HepG2 (cell line): ENCODE data around the gene NBEAL2. TPM values are rescaled to one million over a fixed set of nuclear protein-coding genes. Genes with fewer than 3 reads are reported as not detected.

Experiments
- ATAC-seq: fragments of 200-7000 bp; cut with Tn5 transposase; 3 replicates; pipeline ENCODE4 v1.9.1; 2020; ENCODE audit warnings: mild to moderate bottlenecking, moderate library complexity
- BruUV-seq: library from RNA; stranded (reverse); fragments of 400-500 nt; replicated peaks from 2 replicates; lab custom pipeline; 2021; lab: Mats Ljungman, UMichigan
- CTCF ChIA-PET: fragments of 300-600 bp; formaldehyde crosslinking; extraction: SDS; loops from one replicate; lab custom pipeline; 2021; ENCODE audit warnings: low total read pairs, inconsistent platforms, low intra/inter-chr PET ratio; lab: Yijun Ruan, JAX
- POLR2A ChIA-PET: fragments of 350-600 bp; sonication (Branson Sonifier 250); formaldehyde crosslinking; loops from one replicate; lab custom pipeline; 2020; ENCODE audit warnings: antibody characterized with exemption, inconsistent platforms; lab: Yijun Ruan, JAX
- DNase-seq: peaks from one replicate; pipeline ENCODE4 v3.0.0-alpha.2; 2015; ENCODE audit warnings: low spot score
- FAIRE-seq: peaks from 3 replicates; lab custom pipeline; 2011; peaks lifted over from hg19 to GRCh38; lab: Jason Lieb, UNC
- H2AFZ ChIP-seq: one replicate; pipeline ENCODE4 v1.6.1; 2011; ENCODE audit warnings: low read length, inconsistent platforms
- H3K27ac ChIP-seq: fragments of 300-600 bp; 3 replicates; pipeline ENCODE4 v1.8.0; 2011; ENCODE audit warnings: mixed run types, mild to moderate bottlenecking, mixed read lengths, low read length, inconsistent platforms; ENCODE audit not compliant: insufficient read depth; ENCODE audit errors: extremely low read length
- H3K27me3 ChIP-seq, 2 experiments: fragments of 200-600 bp in 1 of 2; 2 replicates in 1 of 2; 3 replicates in 1 of 2; pipeline versions ENCODE4 v1.6.0 to v1.8.0; 2011; ENCODE audit warnings: low read length in 2 of 2, mild to moderate bottlenecking in 2 of 2, moderate library complexity in 2 of 2, inconsistent platforms in 1 of 2; ENCODE audit not compliant: insufficient read depth in 2 of 2, control insufficient read depth in 1 of 2
- H3K36me3 ChIP-seq, 2 experiments: fragments of 200-600 bp in 1 of 2; replicated peaks in 1 of 2; 2 replicates in 1 of 2; 3 replicates in 1 of 2; pipeline versions ENCODE4 v1.5.1 to v1.8.0; 2011; ENCODE audit warnings: low read length in 2 of 2, inconsistent platforms in 1 of 2; ENCODE audit not compliant: insufficient read depth in 2 of 2, control insufficient read depth in 1 of 2
- H3K4me1 ChIP-seq: 2 replicates; pipeline ENCODE4 v1.5.1; 2012; ENCODE audit warnings: low read length, inconsistent platforms; ENCODE audit not compliant: insufficient read depth
- H3K4me2 ChIP-seq: 2 replicates; pipeline ENCODE4 v1.6.0; 2011; ENCODE audit warnings: low read depth, low read length, inconsistent platforms
- H3K4me3 ChIP-seq, 3 experiments: fragments of 200-600 bp in 1 of 3; sonication (generic), shearing (Covaris generic) in 1 of 3; replicated peaks in 1 of 3; 2 replicates each; pipeline ENCODE4 v1.5.1; 2011 to 2016; ENCODE audit warnings: low read length in 3 of 3, inconsistent platforms in 2 of 3, low read depth in 2 of 3, mild to moderate bottlenecking in 2 of 3, control low read depth in 1 of 3, mixed read lengths in 1 of 3; ENCODE audit not compliant: insufficient read depth in 1 of 3
- H3K79me2 ChIP-seq: one replicate; pipeline ENCODE4 v1.6.1; 2011; ENCODE audit warnings: low read length, inconsistent platforms; ENCODE audit not compliant: insufficient read depth
- H3K9ac ChIP-seq: 2 replicates; pipeline ENCODE4 v1.6.0; 2011; ENCODE audit warnings: mild to moderate bottlenecking, low read depth, low read length, inconsistent platforms; ENCODE audit not compliant: insufficient read depth
- H3K9me3 ChIP-seq: 2 replicates; pipeline ENCODE4 v1.5.1; 2012; ENCODE audit warnings: mild to moderate bottlenecking, low read length
- H4K20me1 ChIP-seq: 2 replicates; pipeline ENCODE4 v1.6.0; 2011; ENCODE audit warnings: inconsistent platforms, mild to moderate bottlenecking, low read length, moderate library complexity; ENCODE audit not compliant: insufficient read depth
- ETV5 ChIP-seq: IDR thresholded peaks from 2 replicates; pipeline ENCODE4 v1.6.1; 2018; ENCODE audit warnings: missing biosample characterization, missing genetic modification reagents, inconsistent platforms, borderline replicate concordance
- FLYWCH1 ChIP-seq: sonication (generic); formaldehyde crosslinking; IDR thresholded peaks from 2 replicates; pipeline ENCODE4 v1.8.1; 2023; ENCODE audit warnings: mild to moderate bottlenecking, missing genetic modification reagents
- GATAD1 ChIP-seq: IDR thresholded peaks from 2 replicates; pipeline ENCODE4 v1.6.1; 2016; ENCODE audit warnings: missing genetic modification reagents, missing compliant biosample characterization
- NFKBIZ ChIP-seq: IDR thresholded peaks from 2 replicates; pipeline ENCODE4 v1.6.1; 2018; ENCODE audit warnings: missing genetic modification reagents, missing compliant biosample characterization
- RXRA ChIP-seq: sonication (generic); formaldehyde crosslinking; IDR thresholded peaks from 2 replicates; pipeline ENCODE4 v1.5.1; 2020; ENCODE audit warnings: missing genetic modification reagents
- TBX2 ChIP-seq: sonication (generic); formaldehyde crosslinking; IDR thresholded peaks from 2 replicates; pipeline ENCODE4 v1.5.0; 2020; ENCODE audit warnings: missing genetic modification reagents, mild to moderate bottlenecking, borderline replicate concordance
- ZNF296 ChIP-seq: sonication (generic); formaldehyde crosslinking; conservative IDR thresholded peaks from 2 replicates; pipeline ENCODE4 v1.5.0; 2020; ENCODE audit warnings: mild to moderate bottlenecking, missing genetic modification reagents
- ZNF382 ChIP-seq: sonication (generic); formaldehyde crosslinking; IDR thresholded peaks from 2 replicates; pipeline ENCODE4 v1.5.0; 2020; ENCODE audit warnings: missing genetic modification reagents, mild to moderate bottlenecking, borderline replicate concordance
- ZNF547 ChIP-seq: sonication (generic); formaldehyde crosslinking; IDR thresholded peaks from 2 replicates; pipeline ENCODE4 v1.5.1; 2020; ENCODE audit warnings: mild to moderate bottlenecking, missing genetic modification reagents
- ZNF766 ChIP-seq: sonication (generic); formaldehyde crosslinking; IDR thresholded peaks from 2 replicates; pipeline ENCODE4 v1.5.0; 2020; ENCODE audit warnings: missing genetic modification reagents, borderline replicate concordance
- WGBS: methylation state at CpG from one replicate; pipeline ENCODE4 v1.1.6; 2017; ENCODE audit warnings: low lambda C conversion rate; 5-methylcytosine and 5-hydroxymethylcytosine counted together
- in situ Hi-C: cut with HindIII; loops from 2 replicates; pipeline ENCODE4 v1.10.0; 2017; ENCODE audit warnings: low pct_unique_long_range_greater_than_20kb; ENCODE audit not compliant: extremely low pct_ligation_motif_present
- intact Hi-C: fragments of 100-400 bp; cut with micrococcal nuclease; formaldehyde crosslinking; loops from one replicate; pipeline ENCODE4 v1.10.0; 2022; ENCODE audit not compliant: unreplicated experiment
- polyA plus RNA-seq, 8 experiments: library from polyadenylated mRNA; depleted of rRNA in 3 of 8; stranded (reverse) in 7 of 8; unstranded in 1 of 8; fragments of >200 nt; fragmentation: Illumina TruSeq in 4 of 8; extraction: Trizol in 4 of 8; gene quantifications; 2 replicates each; pipeline versions ENCODE4 v1.2.1 to v1.2.3, GENCODE V29; 2011 to 2016; ENCODE audit warnings: low read depth in 4 of 8, missing spikeins in 1 of 8, mixed read lengths in 1 of 8; ENCODE audit not compliant: insufficient read depth in 1 of 8
- total RNA-seq, 5 experiments: library from RNA; depleted of rRNA; stranded (reverse); fragments of >200 nt; fragmentation: Illumina TruSeq; extraction: Trizol; gene quantifications; 2 replicates each; pipeline ENCODE4 v1.2.3, GENCODE V29; 2016; ENCODE audit warnings: low read depth in 1 of 5
- TF ChIP-seq, protein P1 (sequence below): IDR thresholded peaks from 2 replicates; pipeline ENCODE4 v1.6.1; 2016; ENCODE audit warnings: missing genetic modification reagents, missing compliant biosample characterization
- TF ChIP-seq, protein P2 (sequence below): sonication (generic); formaldehyde crosslinking; conservative IDR thresholded peaks from 2 replicates; pipeline ENCODE4 v1.4.0; 2020; ENCODE audit warnings: missing genetic modification reagents
- TF ChIP-seq, protein P3 (sequence below): sonication (generic); formaldehyde crosslinking; conservative IDR thresholded peaks from 2 replicates; pipeline ENCODE4 v1.4.0; 2020; ENCODE audit warnings: missing genetic modification reagents
- TF ChIP-seq, protein P4 (sequence below): sonication (generic); formaldehyde crosslinking; IDR thresholded peaks from 2 replicates; pipeline ENCODE4 v1.5.1; 2020; ENCODE audit warnings: missing genetic modification reagents, mild to moderate bottlenecking, borderline replicate concordance
- TF ChIP-seq, protein P5 (sequence below): sonication (generic); formaldehyde crosslinking; IDR thresholded peaks from 2 replicates; pipeline ENCODE4 v1.5.0; 2020; ENCODE audit warnings: missing genetic modification reagents

Gene NBEAL2
- total and polyA plus RNA-seq, 2 of the 13 experiments (the other 11 are each of a cell fraction or from before 2014, with no cell fraction given), result 9.7 to 12.4 TPM

DNA sequence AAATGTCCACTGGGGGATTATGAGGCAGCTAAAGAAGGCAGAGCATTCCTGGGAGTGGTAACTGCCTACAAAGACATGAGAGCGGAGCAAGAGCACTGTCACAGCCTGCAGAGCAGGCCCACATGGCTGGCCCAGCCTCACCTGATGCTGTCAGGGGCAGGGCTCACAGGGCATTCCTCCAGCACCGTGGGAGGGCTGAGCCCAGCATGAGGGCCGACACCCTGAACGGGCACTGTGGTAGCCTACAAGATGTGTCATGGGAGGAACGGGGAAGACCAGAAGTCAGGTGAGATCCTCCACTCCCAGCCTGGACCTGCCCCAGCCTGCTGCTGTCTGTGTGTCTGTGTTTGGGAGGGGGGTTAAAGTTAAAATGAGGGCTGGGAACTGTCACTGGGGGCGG is 33.0 kb upstream of the NBEAL2 start:
- no peak for ATAC-seq

More for the DNA sequence above, 33.0 kb upstream of the NBEAL2 start:
- POLR2A ChIA-PET, result interaction anchor here (3.0 kb wide), 2 partner anchors 10 to 29 kb away, joined by 14 to 34 read pairs; partner anchors contain the start of gene CCDC12
- H2AFZ ChIP-seq, result no peak overlapping the region
- no TSS peak for BruUV-seq
- DNase-seq, result no peak
- H3K79me2 ChIP-seq, result peaks cover 84% of the 10 kb centered on the region
- 92% methylated on average over 6 of the region's 6 CpGs for WGBS
- peaks cover 99% of the 10 kb centered on the region for H3K4me1 ChIP-seq
- peaks cover 2 to 16% of the 10 kb centered on the region in 2 experiments; a peak in 3 of 5 replicates for H3K36me3 ChIP-seq
- FAIRE-seq, result no peak
- intact Hi-C loops, result no loop called here
- no peak overlapping the region for H3K4me3 ChIP-seq
- H3K9me3 ChIP-seq, result no peaks in the 10 kb centered on the region
- CTCF ChIA-PET, result interaction anchor here (0.9 kb wide), 1 partner anchor 23 kb away, joined by 3 read pairs; no protein-coding TSS in a partner anchor
- in situ Hi-C loops, result no loop called here
- no peak overlapping the region for H3K4me2 ChIP-seq
- peaks cover 50% of the 10 kb centered on the region for H4K20me1 ChIP-seq
- H3K27ac ChIP-seq, result no peak overlapping the region
- no peaks in the 10 kb centered on the region for H3K27me3 ChIP-seq
- TF ChIP-seq, protein P1, sequence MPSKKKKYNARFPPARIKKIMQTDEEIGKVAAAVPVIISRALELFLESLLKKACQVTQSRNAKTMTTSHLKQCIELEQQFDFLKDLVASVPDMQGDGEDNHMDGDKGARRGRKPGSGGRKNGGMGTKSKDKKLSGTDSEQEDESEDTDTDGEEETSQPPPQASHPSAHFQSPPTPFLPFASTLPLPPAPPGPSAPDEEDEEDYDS (CRISPR knock-in tag), result no peak
- TF ChIP-seq TBX2 (CRISPR knock-in tag) (no peak), ZNF766 (no peak), NFKBIZ (CRISPR knock-in tag) (no peak), ZNF296 (CRISPR knock-in tag) (no peak), ETV5 (CRISPR knock-in tag) (no peak), RXRA (no peak), FLYWCH1 (no peak), ZNF547 (CRISPR knock-in tag) (no peak), GATAD1 (CRISPR knock-in tag) (no peak), ZNF382 (CRISPR knock-in tag) (no peak)
- TF ChIP-seq, protein P2, sequence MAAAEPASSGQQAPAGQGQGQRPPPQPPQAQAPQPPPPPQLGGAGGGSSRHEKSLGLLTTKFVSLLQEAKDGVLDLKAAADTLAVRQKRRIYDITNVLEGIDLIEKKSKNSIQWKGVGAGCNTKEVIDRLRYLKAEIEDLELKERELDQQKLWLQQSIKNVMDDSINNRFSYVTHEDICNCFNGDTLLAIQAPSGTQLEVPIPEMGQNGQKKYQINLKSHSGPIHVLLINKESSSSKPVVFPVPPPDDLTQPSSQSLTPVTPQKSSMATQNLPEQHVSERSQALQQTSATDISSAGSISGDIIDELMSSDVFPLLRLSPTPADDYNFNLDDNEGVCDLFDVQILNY (CRISPR knock-in tag), result no peak
- TF ChIP-seq, protein P3, sequence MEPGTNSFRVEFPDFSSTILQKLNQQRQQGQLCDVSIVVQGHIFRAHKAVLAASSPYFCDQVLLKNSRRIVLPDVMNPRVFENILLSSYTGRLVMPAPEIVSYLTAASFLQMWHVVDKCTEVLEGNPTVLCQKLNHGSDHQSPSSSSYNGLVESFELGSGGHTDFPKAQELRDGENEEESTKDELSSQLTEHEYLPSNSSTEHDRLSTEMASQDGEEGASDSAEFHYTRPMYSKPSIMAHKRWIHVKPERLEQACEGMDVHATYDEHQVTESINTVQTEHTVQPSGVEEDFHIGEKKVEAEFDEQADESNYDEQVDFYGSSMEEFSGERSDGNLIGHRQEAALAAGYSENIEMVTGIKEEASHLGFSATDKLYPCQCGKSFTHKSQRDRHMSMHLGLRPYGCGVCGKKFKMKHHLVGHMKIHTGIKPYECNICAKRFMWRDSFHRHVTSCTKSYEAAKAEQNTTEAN (CRISPR knock-in tag), result no peak
- TF ChIP-seq, protein P4, sequence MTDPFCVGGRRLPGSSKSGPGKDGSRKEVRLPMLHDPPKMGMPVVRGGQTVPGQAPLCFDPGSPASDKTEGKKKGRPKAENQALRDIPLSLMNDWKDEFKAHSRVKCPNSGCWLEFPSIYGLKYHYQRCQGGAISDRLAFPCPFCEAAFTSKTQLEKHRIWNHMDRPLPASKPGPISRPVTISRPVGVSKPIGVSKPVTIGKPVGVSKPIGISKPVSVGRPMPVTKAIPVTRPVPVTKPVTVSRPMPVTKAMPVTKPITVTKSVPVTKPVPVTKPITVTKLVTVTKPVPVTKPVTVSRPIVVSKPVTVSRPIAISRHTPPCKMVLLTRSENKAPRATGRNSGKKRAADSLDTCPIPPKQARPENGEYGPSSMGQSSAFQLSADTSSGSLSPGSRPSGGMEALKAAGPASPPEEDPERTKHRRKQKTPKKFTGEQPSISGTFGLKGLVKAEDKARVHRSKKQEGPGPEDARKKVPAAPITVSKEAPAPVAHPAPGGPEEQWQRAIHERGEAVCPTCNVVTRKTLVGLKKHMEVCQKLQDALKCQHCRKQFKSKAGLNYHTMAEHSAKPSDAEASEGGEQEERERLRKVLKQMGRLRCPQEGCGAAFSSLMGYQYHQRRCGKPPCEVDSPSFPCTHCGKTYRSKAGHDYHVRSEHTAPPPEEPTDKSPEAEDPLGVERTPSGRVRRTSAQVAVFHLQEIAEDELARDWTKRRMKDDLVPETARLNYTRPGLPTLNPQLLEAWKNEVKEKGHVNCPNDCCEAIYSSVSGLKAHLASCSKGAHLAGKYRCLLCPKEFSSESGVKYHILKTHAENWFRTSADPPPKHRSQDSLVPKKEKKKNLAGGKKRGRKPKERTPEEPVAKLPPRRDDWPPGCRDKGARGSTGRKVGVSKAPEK, result no peak
- TF ChIP-seq, protein P5, sequence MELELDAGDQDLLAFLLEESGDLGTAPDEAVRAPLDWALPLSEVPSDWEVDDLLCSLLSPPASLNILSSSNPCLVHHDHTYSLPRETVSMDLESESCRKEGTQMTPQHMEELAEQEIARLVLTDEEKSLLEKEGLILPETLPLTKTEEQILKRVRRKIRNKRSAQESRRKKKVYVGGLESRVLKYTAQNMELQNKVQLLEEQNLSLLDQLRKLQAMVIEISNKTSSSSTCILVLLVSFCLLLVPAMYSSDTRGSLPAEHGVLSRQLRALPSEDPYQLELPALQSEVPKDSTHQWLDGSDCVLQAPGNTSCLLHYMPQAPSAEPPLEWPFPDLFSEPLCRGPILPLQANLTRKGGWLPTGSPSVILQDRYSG, result no peak
- no peak overlapping the region for H3K9ac ChIP-seq
